VCaP (cell line): Measurements from ENCODE around the gene TEX11.

Experiments
- H3K27ac ChIP-seq: fragments of 450-650 bp; 2 replicates; pipeline ENCODE4 v1.5.1; 2017
- TF ChIP-seq, protein P1 (sequence below): fragments of 450-650 bp; conservative IDR thresholded peaks from 2 replicates; pipeline ENCODE4 v1.5.1; 2017; ENCODE audit warnings: mild to moderate bottlenecking, moderate library complexity

TEX11 gene

GRCh38 chrX:70908541-70908940 is at the start of gene TEX11:
Gene TEX11 (minus strand): TSS chrX:70908711. CDS start chrX:70907789, 922 bp downstream.
- TF ChIP-seq, protein P1, sequence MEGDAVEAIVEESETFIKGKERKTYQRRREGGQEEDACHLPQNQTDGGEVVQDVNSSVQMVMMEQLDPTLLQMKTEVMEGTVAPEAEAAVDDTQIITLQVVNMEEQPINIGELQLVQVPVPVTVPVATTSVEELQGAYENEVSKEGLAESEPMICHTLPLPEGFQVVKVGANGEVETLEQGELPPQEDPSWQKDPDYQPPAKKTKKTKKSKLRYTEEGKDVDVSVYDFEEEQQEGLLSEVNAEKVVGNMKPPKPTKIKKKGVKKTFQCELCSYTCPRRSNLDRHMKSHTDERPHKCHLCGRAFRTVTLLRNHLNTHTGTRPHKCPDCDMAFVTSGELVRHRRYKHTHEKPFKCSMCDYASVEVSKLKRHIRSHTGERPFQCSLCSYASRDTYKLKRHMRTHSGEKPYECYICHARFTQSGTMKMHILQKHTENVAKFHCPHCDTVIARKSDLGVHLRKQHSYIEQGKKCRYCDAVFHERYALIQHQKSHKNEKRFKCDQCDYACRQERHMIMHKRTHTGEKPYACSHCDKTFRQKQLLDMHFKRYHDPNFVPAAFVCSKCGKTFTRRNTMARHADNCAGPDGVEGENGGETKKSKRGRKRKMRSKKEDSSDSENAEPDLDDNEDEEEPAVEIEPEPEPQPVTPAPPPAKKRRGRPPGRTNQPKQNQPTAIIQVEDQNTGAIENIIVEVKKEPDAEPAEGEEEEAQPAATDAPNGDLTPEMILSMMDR = no peak
- H3K27ac ChIP-seq = no peak within 1 kb of the TSS

DNA sequence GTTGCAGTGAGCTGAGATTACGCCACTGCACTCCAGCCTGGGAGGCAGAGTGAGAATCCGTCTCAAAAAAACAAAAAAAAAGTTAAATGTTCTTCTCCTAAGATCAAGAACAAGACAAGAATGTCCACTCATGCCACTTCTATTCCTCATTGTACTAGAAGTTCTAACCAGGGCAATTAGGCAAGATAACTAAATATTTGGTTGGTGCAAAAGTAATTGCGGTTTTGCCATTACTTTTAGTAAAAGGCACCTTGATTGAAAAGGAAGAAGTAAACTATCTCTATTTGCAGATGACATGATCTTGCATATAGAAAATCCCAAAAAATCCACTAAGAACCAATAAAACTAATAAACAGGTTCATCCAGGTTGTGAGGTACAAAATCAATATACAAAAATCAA is 46.4 kb upstream of the TEX11 start:
- no peak overlapping the region for H3K27ac ChIP-seq
- TF ChIP-seq, protein P1 = no peak

DNA sequence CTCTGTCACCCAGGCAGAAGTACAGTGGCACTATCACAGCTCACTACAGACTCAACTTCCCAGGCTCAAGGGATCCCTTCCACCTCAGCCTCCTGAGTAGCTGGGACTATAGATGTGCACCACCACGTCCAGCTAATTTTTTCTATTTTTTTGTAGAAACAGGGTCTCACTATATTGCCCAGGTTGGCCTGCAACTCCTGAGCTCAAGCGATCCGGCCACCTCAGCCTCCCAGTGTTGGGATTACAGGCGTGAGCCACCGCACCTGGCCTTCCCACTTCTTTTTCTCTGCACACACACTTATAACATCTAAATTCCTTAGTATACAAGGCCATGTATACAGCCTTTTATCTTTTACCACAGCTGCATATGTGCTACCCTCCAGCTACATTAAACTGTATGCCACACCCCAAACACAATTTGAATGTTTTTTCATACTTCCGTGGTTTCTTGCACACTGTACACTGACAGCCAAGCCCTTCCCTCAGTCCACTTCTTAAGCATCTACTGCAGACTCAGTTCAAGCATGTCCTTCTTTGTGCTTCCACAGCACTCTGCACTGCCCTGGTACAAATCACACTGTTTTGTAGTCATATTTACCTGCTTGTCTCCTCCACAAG is 15.9 kb upstream of the TEX11 start:
- TF ChIP-seq, protein P1 = no peak
- H3K27ac ChIP-seq = no peak overlapping the region

GRCh38 chrX:70922774-70923473 is 14.4 kb upstream of the TEX11 start:
- TF ChIP-seq, protein P1 = no peak
- no peak overlapping the region for H3K27ac ChIP-seq

DNA sequence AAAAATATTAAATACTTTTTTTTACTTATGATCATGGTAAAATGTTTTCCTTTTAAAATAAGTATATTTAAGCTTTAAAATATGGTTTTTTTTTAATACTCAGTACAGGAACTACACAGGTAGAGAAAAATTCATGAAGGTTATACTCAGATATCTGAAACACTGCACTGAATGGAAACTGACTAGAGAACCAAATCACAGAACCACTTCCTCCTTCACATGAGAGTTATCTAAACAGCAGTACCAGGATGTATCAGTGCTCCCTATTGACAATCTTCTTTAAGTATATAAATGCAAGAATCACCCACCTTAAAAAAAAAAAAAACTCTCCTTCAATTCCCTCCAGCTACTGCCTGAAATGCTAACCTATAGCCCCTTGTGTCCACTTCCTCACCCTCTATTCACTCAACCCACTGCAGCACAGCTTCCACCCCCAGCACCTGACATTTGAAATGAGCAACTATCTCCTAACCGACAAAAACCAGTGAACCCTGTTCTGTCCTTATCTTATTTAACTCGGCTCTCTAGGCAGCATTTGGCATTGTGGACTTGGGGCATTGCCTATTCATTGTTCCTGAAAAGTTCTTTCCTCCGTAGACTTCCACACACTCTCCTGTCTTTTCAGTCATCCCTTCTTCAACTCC is 13.3 kb upstream of the TEX11 start:
- no peak overlapping the region for H3K27ac ChIP-seq
- TF ChIP-seq, protein P1 = no peak

DNA sequence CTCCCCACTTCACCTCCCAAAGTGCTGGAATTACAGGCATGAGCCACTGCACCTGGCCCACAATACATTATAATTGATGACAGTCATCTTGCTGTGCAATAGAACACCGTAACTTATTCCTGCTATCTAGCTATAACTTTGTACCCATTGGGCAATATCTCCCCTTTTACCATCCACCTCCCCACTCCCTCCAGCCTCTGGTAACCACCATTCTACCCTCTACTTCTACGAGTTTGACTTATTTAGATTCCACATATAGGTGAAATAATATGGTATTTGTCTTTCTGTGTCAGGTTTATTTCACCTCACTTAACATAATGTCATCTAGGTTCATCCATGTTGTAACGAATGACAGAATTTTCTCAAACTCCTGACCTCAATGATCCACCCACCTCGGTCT is 8.2 kb upstream of the TEX11 start:
- TF ChIP-seq, protein P1 = no peak
- H3K27ac ChIP-seq = no peak overlapping the region

DNA sequence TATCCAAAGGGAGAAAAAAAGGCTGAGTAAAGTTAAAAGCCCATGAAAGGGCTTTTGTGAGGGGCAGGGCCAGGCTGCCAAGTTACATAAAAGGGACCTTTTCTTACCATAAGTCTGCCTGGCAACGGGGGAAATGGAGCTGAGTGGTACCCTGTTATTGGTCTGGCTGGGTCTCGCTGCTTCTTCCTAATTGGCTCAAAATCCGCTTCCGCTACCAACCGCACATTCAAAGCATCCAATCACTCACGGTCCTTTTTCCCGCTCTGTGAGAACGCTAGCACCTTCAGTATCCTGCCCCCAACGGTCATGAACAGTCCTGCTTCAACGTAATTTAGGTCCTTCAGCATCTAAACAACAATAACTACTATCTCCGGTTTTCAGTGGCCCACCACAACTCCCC is 611 bp downstream of the TEX11 start:
- TF ChIP-seq, protein P1 = no peak
- no peak overlapping the region for H3K27ac ChIP-seq
